ENCODE results near the gene COL8A2.

The COL8A2 gene

DNA sequence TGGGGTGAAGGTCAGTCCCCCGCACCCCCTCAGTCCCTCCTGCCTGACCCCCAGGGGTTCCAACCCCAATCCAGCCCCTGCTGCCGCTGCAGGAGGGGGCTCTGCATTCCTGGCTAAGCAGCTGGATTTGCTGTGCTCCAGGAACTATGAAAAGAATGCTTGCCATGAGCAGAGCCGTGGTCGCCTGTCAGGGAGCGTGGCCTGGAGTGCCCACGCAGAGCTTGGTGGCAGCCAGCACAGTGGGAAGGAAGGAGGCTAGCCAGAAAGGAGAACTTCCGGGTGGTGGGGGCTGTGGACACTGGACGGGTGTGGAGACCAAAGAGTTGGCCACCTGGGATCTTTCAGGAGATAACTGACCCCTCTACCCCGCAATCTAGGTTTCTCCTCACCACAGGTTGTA is 5.6 kb downstream of the COL8A2 start:
- H3K79me2 ChIP-seq (ENCODE audit: insufficient read depth, low read length) = no peaks in the 10 kb centered on the region
- H3K9me2 ChIP-seq (ENCODE audit: low read depth, low read length) = no peaks in the 10 kb centered on the region
- no peak overlapping the region for H3K4me3 ChIP-seq (ENCODE audit: low read depth, low read length, poor library complexity, severe bottlenecking)
- H3K27me3 ChIP-seq (ENCODE audit: insufficient read depth, low read length) = peaks cover 12% of the 10 kb centered on the region
- H3K27ac ChIP-seq (ENCODE audit: low read depth, low read length, poor library complexity, severe bottlenecking) = no peak overlapping the region
- H3K36me3 ChIP-seq (ENCODE audit: insufficient read depth, low read length) = no peaks in the 10 kb centered on the region
- no peaks in the 10 kb centered on the region for H3K9me3 ChIP-seq (ENCODE audit: low read length)
- H3K9ac ChIP-seq (ENCODE audit: low read length) = no peak overlapping the region
- H3F3A ChIP-seq (ENCODE audit: insufficient read depth, low read length) = no peaks in the 10 kb centered on the region
- H4K20me1 ChIP-seq (ENCODE audit: insufficient read depth, low read length) = no peaks in the 10 kb centered on the region
- TF ChIP-seq, protein P1, sequence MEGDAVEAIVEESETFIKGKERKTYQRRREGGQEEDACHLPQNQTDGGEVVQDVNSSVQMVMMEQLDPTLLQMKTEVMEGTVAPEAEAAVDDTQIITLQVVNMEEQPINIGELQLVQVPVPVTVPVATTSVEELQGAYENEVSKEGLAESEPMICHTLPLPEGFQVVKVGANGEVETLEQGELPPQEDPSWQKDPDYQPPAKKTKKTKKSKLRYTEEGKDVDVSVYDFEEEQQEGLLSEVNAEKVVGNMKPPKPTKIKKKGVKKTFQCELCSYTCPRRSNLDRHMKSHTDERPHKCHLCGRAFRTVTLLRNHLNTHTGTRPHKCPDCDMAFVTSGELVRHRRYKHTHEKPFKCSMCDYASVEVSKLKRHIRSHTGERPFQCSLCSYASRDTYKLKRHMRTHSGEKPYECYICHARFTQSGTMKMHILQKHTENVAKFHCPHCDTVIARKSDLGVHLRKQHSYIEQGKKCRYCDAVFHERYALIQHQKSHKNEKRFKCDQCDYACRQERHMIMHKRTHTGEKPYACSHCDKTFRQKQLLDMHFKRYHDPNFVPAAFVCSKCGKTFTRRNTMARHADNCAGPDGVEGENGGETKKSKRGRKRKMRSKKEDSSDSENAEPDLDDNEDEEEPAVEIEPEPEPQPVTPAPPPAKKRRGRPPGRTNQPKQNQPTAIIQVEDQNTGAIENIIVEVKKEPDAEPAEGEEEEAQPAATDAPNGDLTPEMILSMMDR (IDR thresholded peaks at IDR 0.05; ENCODE audit: low read length) = no peak
- no peak for TF ChIP-seq EZH2 (IDR thresholded peaks at IDR 0.05; ENCODE audit: borderline replicate concordance, low read length)
- no peak overlapping the region for H2AFZ ChIP-seq (ENCODE audit: low read length)
- H3K4me1 ChIP-seq (ENCODE audit: insufficient read depth, low read length, severe bottlenecking) = peaks cover 17% of the 10 kb centered on the region
- no peak overlapping the region for H3K4me2 ChIP-seq (ENCODE audit: low read length)

GRCh38 chr1:36118447-36119204 is 6.4 kb downstream of the COL8A2 start:
- Histone ChIP-seq H3K4me3 (ENCODE audit: low read depth, low read length, poor library complexity, severe bottlenecking) (no peak overlapping the region), H3K79me2 (ENCODE audit: insufficient read depth, low read length) (no peaks in the 10 kb centered on the region), H3K9ac (ENCODE audit: low read length) (no peak overlapping the region), H3K4me1 (ENCODE audit: insufficient read depth, low read length, severe bottlenecking) (peaks cover 18% of the 10 kb centered on the region), H3K27me3 (ENCODE audit: insufficient read depth, low read length) (peaks cover 12% of the 10 kb centered on the region), H3K9me3 (ENCODE audit: low read length) (no peaks in the 10 kb centered on the region), H3K9me2 (ENCODE audit: low read depth, low read length) (no peaks in the 10 kb centered on the region), H3F3A (ENCODE audit: insufficient read depth, low read length) (no peaks in the 10 kb centered on the region), H4K20me1 (ENCODE audit: insufficient read depth, low read length) (no peaks in the 10 kb centered on the region), H3K27ac (ENCODE audit: low read depth, low read length, poor library complexity, severe bottlenecking) (no peak overlapping the region), H3K36me3 (ENCODE audit: insufficient read depth, low read length) (no peaks in the 10 kb centered on the region), H2AFZ (ENCODE audit: low read length) (no peak overlapping the region), H3K4me2 (ENCODE audit: low read length) (no peak overlapping the region)
- TF ChIP-seq EZH2 (IDR thresholded peaks at IDR 0.05; ENCODE audit: borderline replicate concordance, low read length) = no peak
- TF ChIP-seq, protein P1 (IDR thresholded peaks at IDR 0.05; ENCODE audit: low read length) = no peak

DNA sequence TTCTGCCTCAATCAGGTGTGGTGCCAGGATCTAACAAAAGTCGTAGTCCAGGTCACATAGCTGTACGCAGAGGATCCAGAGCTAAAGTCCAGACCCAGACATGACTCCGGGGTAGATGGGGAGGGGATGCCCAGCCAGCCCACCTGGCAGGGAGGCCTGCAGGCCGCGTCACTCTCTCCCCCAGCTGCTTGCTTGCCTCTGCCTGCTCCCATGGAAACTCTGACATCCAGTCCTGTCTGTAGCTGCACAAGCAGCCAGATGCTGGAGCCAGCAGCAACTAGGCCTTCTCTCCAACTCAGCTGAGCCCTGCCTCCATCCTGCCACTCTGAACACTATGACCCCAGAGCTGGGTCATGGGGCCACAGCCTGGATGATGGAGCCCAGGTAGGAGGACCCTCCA is 8.1 kb downstream of the COL8A2 start:
- Histone ChIP-seq H3K79me2 (ENCODE audit: insufficient read depth, low read length) (no peaks in the 10 kb centered on the region), H3F3A (ENCODE audit: insufficient read depth, low read length) (no peaks in the 10 kb centered on the region), H3K9me2 (ENCODE audit: low read depth, low read length) (no peaks in the 10 kb centered on the region), H3K9me3 (ENCODE audit: low read length) (no peaks in the 10 kb centered on the region), H3K27ac (ENCODE audit: low read depth, low read length, poor library complexity, severe bottlenecking) (no peak overlapping the region), H3K4me1 (ENCODE audit: insufficient read depth, low read length, severe bottlenecking) (peaks cover 6% of the 10 kb centered on the region), H3K9ac (ENCODE audit: low read length) (no peak overlapping the region), H3K27me3 (ENCODE audit: insufficient read depth, low read length) (peaks cover 10% of the 10 kb centered on the region; the same call in 1 of the 2 replicates), H4K20me1 (ENCODE audit: insufficient read depth, low read length) (no peaks in the 10 kb centered on the region), H2AFZ (ENCODE audit: low read length) (no peak overlapping the region), H3K36me3 (ENCODE audit: insufficient read depth, low read length) (no peaks in the 10 kb centered on the region), H3K4me3 (ENCODE audit: low read depth, low read length, poor library complexity, severe bottlenecking) (no peak overlapping the region), H3K4me2 (ENCODE audit: low read length) (no peak overlapping the region)
- TF ChIP-seq EZH2 (IDR thresholded peaks at IDR 0.05; ENCODE audit: borderline replicate concordance, low read length) = no peak
- TF ChIP-seq, protein P1 (IDR thresholded peaks at IDR 0.05; ENCODE audit: low read length) = no peak

Measured in OCI-LY1 (cell line).